GM15510 (cell line): ENCODE data around the gene LCNL1.

Source experiments
- POLR2A ChIP-seq: IDR thresholded peaks from 3 replicates; pipeline ENCODE4 v1.6.1; 2011; ENCODE audit warnings: borderline replicate concordance; ENCODE audit not compliant: insufficient read length; ENCODE audit errors: extremely low read depth

LCNL1 gene

DNA sequence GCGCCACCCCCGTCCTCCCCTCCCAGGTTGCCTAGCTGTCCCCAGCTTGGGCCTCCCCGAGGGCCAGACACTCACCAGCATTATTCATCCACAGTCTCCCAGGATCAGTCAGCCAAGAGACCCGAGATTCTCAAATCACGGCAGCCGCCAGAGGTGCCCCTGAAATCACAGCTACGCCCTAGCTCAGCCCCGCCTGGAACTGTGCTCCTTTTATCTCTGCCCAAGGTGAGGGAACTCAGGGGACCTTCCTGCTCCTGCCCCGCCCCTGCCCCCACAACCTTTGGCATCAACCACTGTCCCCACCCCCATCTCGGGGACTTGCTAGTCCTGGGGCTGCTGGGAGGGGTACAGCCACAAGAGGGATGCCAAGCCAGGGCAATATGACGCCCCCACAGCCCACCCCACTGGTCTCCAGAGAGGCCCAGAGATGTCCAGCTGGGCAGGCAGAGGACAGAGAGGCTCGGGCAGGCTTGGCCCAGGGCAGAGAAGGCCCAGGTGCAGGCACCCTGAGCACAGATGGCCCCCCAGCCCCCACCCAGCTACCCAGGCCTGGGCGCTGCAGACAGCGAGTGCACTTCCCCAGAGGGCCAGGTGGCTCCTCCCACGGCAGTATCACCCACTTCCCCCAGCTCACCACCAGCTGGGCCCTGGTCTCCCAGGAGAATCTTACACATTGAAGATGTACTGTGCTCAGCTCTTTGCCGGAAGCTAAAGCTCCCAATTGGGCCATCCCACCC is 49.3 kb downstream of the LCNL1 start, which contains the start of gene FUT7:
Gene FUT7 (minus strand): TSS at position 185 of the 737 bp plus-strand sequence. CDS start 97 bp downstream, at position 88.
- no peak for TF ChIP-seq POLR2A

DNA sequence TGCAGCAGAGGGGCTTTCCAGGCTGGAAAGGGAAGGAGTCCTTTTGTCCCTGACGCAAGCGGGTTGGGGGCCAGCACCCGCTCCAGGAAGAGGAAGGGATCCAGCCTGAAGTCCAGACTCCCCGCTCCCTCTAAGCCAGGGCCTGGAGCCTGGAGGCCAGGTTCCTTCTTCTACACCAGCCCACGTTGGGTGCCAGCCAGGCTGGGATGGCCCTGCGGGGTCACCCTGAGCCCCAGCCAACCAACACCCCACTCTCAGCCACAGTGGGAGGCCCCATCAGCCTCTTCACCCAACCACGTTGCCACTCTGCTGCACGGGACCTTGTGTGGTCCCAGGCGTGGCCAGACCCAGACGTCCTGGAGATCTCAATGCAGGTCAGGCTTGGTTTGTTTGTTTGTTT is 50.1 kb downstream of the LCNL1 start:
- TF ChIP-seq POLR2A, result no peak

DNA sequence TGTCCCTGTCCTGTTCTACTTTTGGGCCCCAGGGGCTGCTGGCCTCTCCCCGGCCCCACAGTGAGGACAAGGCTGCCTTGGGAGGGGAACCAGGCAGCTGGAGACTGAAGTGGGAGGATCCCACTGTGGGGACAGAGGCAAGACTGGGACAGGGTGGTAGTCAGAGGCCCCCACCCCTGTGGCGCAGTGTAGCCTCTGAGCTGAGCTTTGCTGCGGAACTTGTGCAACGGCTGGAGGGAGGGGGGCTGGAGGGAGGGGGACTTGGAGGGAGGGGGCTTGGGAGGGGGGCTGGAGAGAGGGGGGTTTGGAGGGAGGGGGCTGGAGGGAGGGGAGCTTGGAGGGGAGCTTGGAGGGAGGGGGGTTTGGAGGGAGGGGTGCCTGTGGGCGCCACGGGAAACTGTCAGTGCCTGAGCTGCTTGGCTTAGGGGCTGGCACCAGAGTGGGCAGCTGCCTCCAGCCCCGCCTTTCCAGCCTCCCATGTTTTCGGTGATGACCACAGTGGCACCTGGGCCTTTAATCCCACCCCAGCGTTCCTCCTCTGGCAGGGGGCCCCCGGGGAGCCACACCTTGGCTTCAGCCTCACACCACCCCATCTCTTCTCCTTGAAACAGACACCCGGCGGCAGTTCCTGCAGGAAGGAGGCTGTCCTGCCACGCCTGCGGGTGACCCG is 51.4 kb downstream of the LCNL1 start:
- no peak for TF ChIP-seq POLR2A

DNA sequence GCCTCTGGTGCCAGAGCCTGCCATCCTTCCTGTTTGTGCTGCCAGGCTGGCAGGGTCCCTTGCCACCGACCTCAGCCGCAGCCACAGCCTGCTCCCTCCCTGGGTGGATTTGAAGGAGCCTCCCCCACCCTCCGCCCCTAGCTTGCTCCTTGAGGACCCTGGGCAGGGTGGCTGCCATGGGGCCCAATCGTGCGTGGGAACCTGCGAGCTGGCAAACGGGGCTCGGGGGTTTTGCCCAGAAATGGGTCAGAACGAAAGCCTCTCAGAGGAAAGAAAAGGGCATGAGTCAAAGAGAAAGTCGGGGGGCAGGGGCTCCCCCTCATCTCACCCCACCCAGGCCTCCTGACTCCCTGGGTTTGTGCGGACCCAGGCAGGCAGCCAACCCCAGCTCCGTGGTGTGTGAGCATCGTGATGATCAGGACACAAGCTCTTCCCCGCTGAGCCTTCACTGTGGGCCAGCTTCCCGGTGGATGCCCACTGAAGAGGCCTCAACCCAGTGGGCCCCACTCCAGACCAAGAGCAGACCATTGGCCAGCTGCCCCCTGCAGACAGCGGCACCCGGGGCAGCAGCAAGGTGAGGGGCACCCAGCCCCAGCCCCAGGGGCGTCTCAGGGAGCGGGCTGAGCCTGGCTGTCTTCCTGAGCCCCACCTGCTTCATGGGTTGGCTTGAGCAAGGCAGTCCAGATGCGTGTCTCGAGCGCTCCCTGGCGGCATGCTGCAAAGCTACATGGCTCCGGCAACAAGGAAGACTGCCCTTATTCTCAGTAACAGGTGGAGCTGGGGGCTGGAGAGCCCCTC is 52.1 kb downstream of the LCNL1 start:
- TF ChIP-seq POLR2A, result no peak
